GM21786 (cell line): ENCODE data around the gene PCDHGA4.
A peak's percentile ranks its signal among the peaks of the same experiment; 100 is the strongest.
"Not testable (repeated sequence)": the region's sequence is repeated elsewhere in the genome, so short reads cannot be mapped to it uniquely, and the experiment has no call there.

Experiments
- ATAC-seq: cut with Tn5 transposase; IDR thresholded peaks from one replicate; pipeline ENCODE4 v1.9.1; 2021; ENCODE audit not compliant: unreplicated experiment

The PCDHGA4 gene

GRCh38 chr5:141382469-141383294, 27.9 kb downstream of the PCDHGA4 start, which contains the start of gene PCDHGA7:
PCDHGA7 (plus strand) TSS chr5:141382742; CDS start chr5:141382900, 158 bp downstream.
- no peak for ATAC-seq

GRCh38 chr5:141383345-141383744, 28.5 kb downstream of the PCDHGA4 start:
- ATAC-seq: no peak

- no peak for ATAC-seq
These were observed 29.8 kb downstream of the PCDHGA4 start for GRCh38 chr5:141384471-141385267.

- ATAC-seq: peak; percentile 62
These were observed 32.9 kb downstream of the PCDHGA4 start, which contains the start of gene PCDHGB4 for GRCh38 chr5:141387557-141388311. PCDHGB4 (plus strand) TSS chr5:141387698; CDS start chr5:141387885, 187 bp downstream.

- no peak for ATAC-seq
These were observed 33.8 kb downstream of the PCDHGA4 start for GRCh38 chr5:141388661-141389060.

- no peak for ATAC-seq
These were observed 34.6 kb downstream of the PCDHGA4 start for GRCh38 chr5:141389153-141390042.

GRCh38 chr5:141392429-141393198, 37.8 kb downstream of the PCDHGA4 start, which contains the start of gene PCDHGA8:
PCDHGA8 (plus strand) TSS chr5:141392633; CDS start chr5:141392814, 181 bp downstream.
- ATAC-seq: no peak

- ATAC-seq: no peak
These were observed 38.4 kb downstream of the PCDHGA4 start for GRCh38 chr5:141393267-141393666.

- ATAC-seq: not testable (repeated sequence)
These were observed 39.8 kb downstream of the PCDHGA4 start for GRCh38 chr5:141394401-141395187.

- peak; percentile 97 for ATAC-seq
These were observed 43.1 kb downstream of the PCDHGA4 start, which contains the start of gene PCDHGB5 for GRCh38 chr5:141397756-141398551. PCDHGB5 (plus strand) TSS chr5:141397947; CDS start chr5:141398128, 181 bp downstream.

- no peak for ATAC-seq
These were observed 43.8 kb downstream of the PCDHGA4 start for GRCh38 chr5:141398608-141399007.

- no peak for ATAC-seq
These were observed 44.9 kb downstream of the PCDHGA4 start for GRCh38 chr5:141399555-141400258.

GRCh38 chr5:141402553-141403243, 47.9 kb downstream of the PCDHGA4 start, which contains the start of gene PCDHGA9:
PCDHGA9 (plus strand) TSS chr5:141402778; CDS start chr5:141402953, 175 bp downstream.
- ATAC-seq: no peak

GRCh38 chr5:141403387-141403786, 48.6 kb downstream of the PCDHGA4 start:
- ATAC-seq: no peak
